GM21529 (cell line): ENCODE results near the gene SETD2.
"Not testable (repeated sequence)": the region's sequence is repeated elsewhere in the genome, so short reads cannot be mapped to it uniquely, and the experiment has no call there.

Experiments
- ATAC-seq: cut with Tn5 transposase; IDR thresholded peaks from one replicate; pipeline ENCODE4 v1.9.1; 2021; ENCODE audit not compliant: unreplicated experiment

The SETD2 gene

DNA sequence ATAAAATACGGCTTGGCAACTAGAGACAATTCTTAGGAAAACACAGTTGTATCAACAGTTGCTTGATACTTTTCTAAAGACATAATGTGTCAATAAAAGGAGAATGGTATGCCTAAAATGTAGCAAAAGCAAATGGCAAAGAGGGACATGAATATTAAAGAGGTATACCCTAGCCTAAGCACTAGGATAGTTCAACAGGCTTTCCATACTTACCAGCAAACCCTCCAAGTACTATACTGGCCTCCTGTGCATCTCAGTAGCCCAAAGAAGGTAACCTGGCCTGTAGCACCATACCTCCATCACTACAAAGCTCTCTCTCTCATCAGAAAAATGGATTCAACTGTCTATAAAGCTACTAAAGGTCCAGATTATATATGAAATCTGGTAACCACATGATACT lies 7.5 kb downstream of the SETD2 start:
- no peak for ATAC-seq

DNA sequence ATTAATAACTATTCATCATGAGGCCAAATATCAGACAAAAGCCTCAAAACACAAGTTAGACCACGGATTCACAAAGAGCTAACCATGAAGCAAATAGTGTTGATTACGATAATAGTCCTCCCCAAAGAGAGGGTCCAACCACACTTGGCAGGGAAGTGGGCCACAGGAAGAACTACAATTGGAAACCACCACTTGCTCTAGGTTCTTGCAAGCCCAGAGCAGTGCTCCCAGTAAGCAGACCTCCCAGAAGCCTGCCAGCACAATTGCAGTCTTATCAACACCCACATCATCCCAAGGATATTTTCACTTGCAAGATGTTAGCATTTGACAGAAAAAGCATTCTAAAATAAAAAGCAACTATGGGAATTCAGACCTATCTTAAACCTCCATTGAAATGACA lies 11.3 kb downstream of the SETD2 start:
- no peak for ATAC-seq

DNA sequence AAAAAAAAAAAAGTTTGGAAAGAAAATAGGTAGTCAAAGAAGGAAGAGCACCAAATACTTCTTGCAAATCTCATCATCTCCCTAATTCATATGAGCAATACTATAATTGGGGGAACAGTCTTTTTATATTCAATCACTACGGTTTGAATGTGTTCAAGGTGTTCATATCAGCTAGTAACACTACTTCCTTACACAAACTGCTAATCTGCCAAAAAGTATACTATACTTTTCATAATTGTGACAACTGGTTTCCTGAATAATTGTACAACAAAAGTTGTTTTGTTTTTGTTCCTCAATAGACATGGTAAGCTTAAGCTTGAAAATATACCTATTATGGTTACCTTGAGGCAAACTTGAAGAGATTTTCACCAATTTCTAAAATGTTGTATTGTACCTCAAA lies 12.1 kb downstream of the SETD2 start:
- no peak for ATAC-seq

DNA sequence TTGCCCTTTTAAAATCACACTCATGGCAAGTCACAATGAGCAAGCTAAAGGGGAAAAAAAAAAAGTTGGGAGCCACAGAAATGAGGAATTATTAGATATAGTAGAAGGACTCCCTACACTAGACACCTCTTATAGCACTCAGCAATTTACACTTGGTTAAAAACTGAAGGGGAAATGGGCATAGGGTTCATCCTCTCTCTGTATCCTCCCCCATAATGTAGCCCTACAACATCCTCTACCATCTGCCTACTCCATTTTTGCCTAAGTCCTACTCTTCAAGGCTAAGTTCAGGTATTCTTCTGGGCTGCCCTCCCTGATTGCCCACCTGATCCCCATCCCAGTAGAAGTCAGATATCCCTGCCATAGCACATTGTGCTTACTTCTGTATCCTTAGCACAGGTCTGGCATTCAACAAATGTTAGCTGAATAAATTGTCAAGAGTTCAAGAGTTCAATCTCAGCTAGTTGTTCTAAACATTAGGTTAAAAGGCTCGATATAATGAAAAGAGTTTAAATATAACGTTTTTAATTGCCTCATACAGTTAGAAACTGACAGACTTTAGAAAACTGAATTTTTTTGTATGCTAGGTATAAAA lies 14.5 kb downstream of the SETD2 start:
- no peak for ATAC-seq

DNA sequence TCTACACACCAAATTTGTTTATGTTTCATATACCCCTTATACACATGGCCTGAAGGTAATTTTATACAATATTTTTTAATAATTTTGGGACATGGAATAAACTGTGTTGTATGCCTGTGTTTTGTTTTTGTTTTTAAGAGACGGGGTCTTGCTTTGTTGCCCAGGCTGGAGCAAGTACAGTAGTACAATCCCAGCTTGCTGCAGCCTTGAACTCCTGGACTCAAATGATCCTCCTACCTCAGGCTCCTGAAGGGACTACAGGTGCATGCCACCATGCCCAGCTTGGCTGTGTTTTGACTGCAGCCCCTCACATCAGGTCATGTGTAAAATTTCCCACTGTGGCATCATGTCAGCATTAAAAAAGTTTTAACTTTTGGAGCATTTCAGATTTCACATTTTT lies 18.6 kb downstream of the SETD2 start:
- ATAC-seq, result no peak

DNA sequence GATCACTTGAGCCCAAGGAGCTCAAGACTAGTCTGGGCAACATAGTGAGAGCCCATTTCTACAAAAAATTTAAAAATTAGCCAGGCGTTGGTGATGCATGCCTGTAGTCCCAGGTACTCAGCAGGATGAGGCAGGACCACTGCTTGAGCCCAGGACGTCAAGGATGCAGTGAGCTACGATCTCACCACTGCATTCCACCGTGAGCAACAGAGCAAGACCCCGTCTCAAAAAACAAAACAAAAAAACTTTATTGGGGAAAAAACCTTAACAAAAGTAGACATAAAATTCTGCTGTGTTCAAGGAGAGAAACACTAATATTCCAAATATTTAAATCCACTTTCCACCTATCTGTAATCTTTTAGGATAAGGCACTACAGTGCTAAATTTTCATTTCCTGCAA lies 20.8 kb downstream of the SETD2 start:
- no peak for ATAC-seq

DNA sequence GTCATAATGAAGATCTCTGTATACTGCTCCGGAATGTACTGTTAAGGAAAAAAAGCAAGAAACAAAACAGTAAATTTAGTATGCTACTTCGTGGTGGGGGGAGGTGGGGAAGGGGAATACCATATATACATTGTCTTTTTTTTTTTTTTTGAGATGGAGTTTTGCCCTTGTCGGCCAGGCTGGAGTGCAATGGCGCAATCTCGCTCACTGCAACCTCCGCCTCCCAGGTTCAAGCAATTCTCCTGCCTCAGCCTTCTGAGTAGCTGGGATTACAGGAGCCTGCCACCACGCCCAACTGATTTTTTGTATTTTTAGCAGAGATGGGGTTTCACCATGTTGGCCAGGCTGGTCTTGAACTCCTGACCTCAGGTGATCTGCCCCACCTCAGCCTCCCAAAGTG lies 21.4 kb downstream of the SETD2 start:
- ATAC-seq, result not testable (repeated sequence)

DNA sequence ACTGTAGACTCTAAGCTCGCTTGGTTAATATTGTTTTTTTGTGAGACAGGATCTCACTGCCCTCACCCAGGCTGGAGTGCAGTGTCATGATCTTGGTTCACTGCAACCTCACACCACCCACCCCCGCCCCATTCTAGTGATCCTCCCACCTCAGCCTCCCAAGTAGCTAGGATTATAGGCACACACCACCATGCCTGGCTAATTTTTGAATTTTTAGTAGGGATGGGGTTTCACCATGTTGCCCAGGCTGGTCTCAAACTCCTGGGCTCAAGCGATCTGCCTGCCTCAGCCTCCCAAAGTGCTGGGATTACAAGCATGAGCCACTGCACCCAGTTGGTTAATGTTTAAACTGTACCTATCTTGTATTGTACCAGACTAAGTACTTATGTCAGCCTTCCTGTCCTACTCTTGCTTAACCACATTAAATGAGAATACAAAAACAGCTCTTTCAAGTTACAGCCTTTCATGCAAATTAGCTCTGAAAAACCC lies 22.9 kb downstream of the SETD2 start:
- ATAC-seq, result peak; percentile 95

DNA sequence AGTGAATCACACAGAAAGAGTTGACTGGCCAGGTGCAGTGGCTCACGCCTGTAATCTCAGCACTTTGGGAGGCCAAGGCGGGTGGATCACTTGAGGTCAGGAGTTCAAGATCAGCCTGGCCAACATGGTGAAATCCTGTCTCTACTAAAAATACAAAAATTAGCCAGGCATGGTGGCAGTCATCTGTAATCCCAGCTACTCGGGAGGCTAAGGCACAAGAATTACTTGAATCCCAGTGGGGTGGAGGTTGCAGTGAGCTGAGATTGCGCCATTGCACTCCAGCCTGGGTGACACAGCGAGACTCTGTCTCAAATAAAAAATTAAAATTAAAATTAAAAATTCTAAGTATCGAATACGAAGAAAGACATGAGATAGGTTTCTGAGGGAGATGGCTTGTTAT lies 23.4 kb downstream of the SETD2 start:
- ATAC-seq, result not testable (repeated sequence)

DNA sequence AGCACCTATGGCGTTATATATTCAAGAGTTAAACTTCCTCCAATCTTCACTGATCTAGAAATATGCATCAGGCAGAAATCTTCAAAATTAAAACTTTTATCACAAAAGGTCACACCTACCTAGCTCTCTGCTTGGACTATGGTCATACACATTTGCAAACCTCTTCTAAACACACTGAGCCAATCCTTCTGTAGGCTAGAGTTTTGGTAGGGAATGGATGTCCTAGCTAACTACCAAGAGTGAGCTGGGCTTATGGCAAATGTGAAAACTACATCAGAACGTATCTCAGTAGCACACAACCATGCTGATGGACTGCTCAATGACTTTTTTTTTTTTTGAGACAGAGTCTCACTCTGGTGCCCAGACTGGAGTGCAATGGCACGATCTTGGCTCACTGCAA lies 29.6 kb downstream of the SETD2 start:
- ATAC-seq, result no peak

DNA sequence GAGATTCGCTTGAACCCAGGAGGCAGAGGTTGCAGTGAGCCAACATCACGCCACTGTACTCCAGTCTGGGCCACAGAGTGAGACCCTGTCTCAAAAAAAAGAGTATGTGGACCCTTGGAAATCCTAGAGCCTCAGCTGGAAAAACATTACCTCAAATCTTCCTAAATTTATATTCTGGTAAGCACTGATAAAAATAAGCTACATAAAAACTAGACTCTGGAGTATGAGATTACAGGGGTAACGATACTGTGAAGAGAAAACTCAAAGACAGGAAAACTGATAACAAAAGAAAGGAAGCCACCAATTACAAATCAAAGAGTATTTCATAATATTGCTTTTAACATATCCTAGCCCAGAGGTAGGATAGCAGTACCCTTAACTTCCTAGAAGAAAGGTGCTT lies 30.3 kb downstream of the SETD2 start:
- no peak for ATAC-seq

DNA sequence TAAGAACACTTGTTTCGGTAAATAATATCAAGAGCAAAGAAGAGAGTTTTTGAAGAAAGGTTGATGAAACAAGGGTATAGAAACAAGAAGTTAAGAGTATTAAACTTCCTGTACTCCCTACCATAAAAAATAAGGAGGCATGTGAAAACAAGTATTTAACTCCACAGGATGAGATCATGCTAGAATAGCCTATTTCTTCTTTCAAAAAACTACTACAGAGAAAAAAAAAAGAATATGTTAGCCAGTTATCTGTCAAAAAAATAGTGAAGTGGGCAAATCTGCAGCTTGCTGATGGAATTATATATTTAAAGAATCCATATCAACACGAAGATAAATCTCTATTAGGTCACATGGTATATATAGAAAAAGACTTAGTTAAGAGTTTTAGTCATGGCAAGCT lies 33.4 kb downstream of the SETD2 start:
- ATAC-seq, result no peak

DNA sequence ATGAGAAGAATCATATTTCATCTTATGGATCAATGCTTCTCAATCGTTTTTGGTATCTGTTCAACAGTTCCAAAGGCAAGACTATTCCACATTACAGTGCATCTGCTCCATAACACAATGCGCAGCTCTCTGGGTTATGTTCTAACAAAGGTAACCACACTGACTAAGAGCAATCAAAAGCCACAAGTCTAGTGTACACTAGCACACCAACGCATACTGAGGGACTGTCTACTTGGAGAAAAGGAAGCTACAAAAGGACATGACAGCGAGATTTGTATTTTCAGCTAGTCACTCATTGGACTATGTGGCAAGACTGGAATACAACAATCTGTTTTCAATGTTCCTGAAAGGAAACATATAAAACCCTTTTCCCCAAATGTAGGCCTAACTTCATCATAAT lies 35.8 kb downstream of the SETD2 start:
- no peak for ATAC-seq

DNA sequence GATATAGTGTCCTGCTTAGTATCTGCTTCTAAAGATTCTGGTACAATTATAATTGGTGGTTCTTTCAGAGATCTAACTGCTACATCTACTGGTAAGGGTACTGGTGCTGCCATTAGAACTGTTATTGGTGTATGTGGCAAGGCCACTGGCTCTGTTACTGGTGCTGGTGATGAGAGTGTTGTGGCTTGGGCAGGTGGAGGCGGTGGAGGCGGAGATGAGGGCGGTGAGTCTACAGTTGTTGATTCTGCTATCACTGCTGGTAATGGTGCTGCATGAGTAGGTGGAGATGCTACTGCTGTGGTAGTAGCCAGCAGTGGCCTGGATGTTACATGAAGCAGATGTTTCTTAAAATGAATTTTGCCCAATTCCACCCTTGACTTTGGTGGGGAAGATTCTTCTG lies 40.1 kb downstream of the SETD2 start:
- ATAC-seq, result no peak

DNA sequence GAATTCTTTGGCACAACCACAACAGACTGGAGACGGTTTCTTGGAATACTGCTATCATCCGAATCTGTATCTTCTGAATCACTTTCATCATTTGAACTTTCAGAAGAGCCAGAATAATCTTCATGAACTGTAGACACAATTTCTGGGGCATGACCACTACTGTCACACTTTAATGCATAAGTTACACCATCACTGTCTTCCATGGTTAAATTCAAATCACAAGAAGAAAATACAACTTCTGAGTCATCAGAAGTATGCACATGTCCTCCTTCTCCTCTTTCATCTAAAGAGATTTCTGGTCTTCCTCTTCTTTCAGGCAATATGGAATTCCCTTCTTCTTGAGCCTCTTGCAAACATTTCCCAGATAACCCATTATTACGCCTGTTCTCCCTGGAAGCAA lies 42.5 kb downstream of the SETD2 start:
- no peak for ATAC-seq

DNA sequence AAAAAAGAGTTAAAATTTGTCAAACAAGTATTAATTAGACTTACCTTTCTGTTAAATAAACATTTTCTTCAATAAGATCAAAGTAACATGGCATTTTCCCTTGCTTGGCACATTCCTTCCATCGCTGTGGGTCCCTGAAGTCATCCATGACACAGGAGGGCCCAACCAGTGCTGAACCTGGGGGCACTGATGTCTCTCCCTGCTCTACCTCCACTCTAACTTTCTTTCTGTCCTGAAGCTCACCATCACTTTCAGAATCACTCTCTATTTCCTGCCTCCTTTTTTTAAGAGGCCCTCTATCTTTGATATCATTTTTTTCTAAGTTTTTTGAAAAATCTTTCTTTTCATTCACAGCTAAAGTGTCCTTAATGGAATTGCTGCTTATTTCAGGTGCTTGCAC lies 43.8 kb downstream of the SETD2 start:
- ATAC-seq, result no peak

DNA sequence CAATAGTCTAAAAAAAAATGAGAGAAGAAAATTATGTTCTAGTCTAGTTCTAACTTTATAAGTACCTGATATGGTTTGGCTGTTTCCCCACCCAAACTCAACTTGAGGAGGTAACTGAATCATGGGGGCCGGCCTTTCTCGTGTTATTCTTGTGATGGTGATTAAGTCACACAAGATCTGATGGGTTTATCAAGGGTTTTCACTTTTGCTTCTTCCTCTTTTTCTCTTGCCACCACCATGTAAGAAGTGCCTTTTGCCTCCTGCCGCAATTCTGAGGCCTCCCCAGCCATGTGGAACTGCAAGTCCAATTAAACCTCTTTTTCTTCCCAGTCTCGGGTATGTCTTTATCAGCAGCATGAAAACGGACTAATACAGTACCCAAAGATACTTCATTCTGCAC lies 44.5 kb downstream of the SETD2 start:
- not testable (repeated sequence) for ATAC-seq

DNA sequence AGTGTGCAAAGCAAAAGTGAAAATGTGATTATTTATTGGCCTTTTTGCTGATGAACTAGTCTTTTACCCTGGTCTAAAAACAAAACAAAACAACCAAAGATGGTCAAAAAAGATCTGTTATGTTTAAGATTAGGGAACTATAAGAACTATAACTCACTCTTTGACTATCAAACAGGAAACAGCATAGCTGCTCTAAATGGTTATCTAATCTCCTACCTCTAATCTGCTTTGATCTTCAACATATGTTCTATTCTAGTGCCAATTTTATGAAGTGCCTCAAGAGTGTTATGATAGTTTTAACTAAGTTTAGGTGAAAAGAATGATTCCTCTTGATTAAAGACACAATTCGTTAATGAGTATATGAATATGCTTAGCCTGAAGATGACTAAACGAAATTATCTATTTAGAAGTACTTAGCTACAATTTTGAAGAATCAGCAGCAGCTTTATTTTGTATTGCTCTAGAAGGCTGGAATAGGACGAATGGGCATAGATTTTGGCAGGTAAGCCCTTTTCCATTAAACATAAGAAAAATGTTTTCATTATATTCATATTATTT lies 46.0 kb downstream of the SETD2 start:
- no peak for ATAC-seq

DNA sequence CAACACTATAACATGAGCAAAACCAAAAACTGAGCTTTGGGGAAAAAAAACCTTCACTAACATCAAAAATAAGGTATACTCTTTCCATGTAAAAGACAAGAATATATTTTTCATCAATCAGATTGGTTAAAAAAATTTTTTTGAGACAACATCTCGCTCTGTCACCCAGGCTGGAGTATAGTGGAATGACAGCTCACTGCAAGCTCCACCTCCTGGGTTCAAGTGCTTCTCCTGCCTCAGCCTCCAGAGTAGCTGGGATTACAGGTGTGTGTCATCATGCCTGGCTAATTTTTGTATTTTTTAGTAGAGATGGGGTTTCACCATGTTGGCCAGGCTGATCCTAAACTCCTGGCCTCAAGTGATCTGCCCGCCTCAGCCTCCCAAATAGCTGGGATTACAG lies 48.4 kb downstream of the SETD2 start:
- ATAC-seq, result not testable (repeated sequence)

DNA sequence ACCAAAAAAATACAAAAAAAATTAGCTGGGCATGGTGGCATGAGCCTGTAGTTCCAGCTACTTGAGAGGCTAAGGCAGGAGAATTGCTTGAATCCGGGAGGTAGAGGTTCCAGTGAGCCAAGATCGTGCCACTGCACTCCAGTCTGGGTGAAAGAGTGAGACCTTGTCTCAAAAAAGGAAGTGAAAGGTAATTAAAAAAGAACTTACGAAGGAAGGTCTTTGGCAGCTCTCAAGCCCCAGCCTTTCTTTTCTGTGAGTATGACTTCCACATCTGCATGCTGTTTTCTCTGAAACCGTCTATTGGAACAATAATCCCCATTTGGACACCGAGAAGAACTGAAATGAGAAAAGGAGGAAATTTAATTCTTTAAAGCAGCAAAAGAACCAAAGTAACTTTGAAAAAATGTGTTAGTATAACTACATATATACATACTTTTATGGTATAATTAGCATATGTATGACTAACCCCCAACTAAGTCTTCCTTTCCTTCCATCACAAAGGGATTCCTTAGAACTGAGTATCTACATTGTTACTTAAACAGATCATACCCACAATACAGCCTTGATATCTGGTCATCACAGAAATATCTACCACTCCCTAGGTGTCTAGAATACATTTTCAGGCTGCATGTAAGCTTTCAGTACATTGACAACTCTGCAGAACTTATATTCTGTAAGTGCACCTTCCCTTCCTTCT lies 50.1 kb downstream of the SETD2 start:
- no peak for ATAC-seq

DNA sequence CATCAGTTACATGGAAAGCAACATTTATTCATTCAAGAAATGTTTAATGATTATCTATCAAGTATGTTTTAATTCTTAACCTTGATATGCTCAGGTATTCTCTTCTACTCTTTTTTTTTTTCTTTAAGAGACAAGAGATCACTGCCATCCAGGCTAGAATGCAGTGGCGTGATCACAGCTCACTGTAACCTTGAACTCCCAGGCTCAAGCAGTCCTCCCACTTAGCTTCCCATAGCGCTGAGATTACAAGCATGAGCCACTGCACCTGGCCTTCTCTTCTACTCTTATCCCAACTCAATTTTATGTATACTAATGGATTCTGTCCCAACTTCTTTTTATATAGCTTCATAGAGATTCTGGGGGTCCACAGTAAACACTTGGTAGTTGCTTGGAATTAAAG lies 50.9 kb downstream of the SETD2 start:
- no peak for ATAC-seq

DNA sequence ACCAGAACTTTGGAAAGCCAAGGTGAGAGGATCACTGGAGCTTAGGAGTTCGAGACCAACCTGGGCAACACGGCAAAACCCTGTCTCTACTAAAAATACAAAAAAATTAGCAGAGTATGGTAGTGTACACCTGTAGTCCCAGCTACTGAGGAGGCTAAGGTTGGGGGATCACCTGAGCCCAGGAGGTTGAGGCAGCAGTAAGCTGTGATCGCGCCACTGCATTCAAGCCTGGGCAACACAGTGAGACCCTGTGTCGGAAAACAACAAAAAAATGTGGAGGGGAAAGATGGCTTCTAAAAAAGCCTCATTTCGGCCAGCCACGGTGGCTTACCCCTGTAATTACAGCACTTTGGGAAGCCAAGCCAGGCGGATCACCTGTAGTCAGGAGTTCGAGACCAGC lies 54.5 kb downstream of the SETD2 start:
- no peak for ATAC-seq

DNA sequence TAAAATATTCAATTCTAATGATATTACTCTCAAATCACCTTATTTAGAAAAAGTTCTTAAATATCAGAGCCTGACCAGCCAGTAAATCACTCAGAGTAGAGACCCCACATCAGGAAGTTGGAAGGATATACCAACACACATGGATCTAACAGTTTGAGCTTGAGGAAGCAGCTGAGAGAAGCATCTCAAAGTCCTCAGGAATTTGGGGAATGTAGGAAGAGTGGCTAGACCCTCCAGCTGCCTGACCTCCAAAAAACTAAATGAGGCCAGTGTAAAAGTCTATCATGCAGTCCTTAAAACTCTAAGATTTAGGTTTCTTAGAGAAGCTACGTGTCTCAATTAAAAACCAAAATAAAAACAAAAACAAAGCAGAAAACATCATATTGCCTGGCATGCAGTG lies 55.4 kb downstream of the SETD2 start:
- no peak for ATAC-seq
